Ishikawa (cell line): ENCODE data around the gene LBR.

Source experiments
- CEBPB ChIP-seq: IDR thresholded peaks from 2 replicates; pipeline ENCODE4 v1.6.1; 2012
- CREB1 ChIP-seq: IDR thresholded peaks from 2 replicates; pipeline ENCODE4 v1.6.1; 2012; ENCODE audit warnings: low read depth
- EGR1 ChIP-seq: IDR thresholded peaks from 2 replicates; pipeline ENCODE4 v1.6.1; 2012
- EP300 ChIP-seq: IDR thresholded peaks from 2 replicates; pipeline ENCODE4 v1.6.1; 2012; ENCODE audit warnings: borderline replicate concordance
- FOXM1 ChIP-seq: IDR thresholded peaks from 2 replicates; pipeline ENCODE4 v1.6.1; 2012; ENCODE audit warnings: low read depth, borderline replicate concordance
- NFIC ChIP-seq: IDR thresholded peaks from 2 replicates; pipeline ENCODE4 v1.6.1; 2012
- RAD21 ChIP-seq: IDR thresholded peaks from 2 replicates; pipeline ENCODE4 v1.6.1; 2012; ENCODE audit warnings: low read depth
- TAF1 ChIP-seq: IDR thresholded peaks from 2 replicates; pipeline ENCODE4 v1.6.1; 2012; ENCODE audit warnings: low read depth, mild to moderate bottlenecking
- TCF12 ChIP-seq: IDR thresholded peaks from 2 replicates; pipeline ENCODE4 v1.6.1; 2012; ENCODE audit warnings: low read depth
- TEAD4 ChIP-seq: IDR thresholded peaks from 2 replicates; pipeline ENCODE4 v1.6.1; 2012
- YY1 ChIP-seq: IDR thresholded peaks from 2 replicates; pipeline ENCODE4 v1.6.1; 2012; ENCODE audit warnings: low read depth
- ZBTB7A ChIP-seq: IDR thresholded peaks from 2 replicates; pipeline ENCODE4 v1.6.1; 2012; ENCODE audit warnings: low read depth
- TF ChIP-seq, protein P1 (sequence below): IDR thresholded peaks from 2 replicates; pipeline ENCODE4 v1.6.1; 2012
- TF ChIP-seq, protein P2 (sequence below): IDR thresholded peaks from 2 replicates; pipeline ENCODE4 v1.6.1; 2012
- TF ChIP-seq, protein P3 (sequence below): IDR thresholded peaks from 2 replicates; pipeline ENCODE4 v1.6.1; 2012; ENCODE audit warnings: low read depth, mild to moderate bottlenecking

The LBR gene

DNA sequence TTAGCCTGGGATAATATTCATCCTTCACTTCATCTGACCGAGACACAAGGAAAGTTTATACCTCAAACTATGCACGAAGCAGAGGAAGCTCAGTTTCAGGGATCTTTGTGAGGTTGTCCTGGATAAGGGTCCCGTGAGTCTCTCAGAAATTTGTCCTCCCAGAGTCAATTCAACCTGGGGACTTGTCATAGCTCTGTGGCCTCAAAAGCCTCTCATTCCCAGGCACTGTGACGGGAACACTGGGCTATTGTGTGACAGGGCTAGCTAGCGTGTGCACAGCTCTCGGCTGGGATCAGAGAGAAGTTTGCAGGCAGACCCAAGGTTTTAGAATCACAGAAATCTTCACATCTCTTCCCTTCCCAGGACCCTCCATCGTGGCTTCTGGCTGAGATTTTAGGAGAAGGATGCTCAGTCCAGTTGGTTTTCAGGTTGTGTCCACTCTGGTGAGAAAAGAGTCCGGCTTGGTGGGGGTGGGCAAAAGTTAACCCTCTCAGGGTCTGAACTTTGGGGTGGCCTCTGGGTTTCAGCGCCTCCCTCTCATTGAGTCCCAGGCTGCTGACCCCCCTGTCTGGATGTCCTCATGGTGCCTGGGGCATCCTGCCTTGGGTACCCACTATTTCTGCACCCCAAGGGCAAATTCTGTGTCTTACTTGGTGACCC, 20.4 kb upstream of the LBR start:
- TF ChIP-seq, protein P1, sequence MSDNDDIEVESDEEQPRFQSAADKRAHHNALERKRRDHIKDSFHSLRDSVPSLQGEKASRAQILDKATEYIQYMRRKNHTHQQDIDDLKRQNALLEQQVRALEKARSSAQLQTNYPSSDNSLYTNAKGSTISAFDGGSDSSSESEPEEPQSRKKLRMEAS = no peak
- TF ChIP-seq EP300 (no peak), TAF1 (no peak), CREB1 (no peak), NFIC (no peak), TCF12 (no peak), ZBTB7A (no peak), YY1 (no peak), FOXM1 (no peak), TEAD4 (no peak)
- TF ChIP-seq, protein P2, sequence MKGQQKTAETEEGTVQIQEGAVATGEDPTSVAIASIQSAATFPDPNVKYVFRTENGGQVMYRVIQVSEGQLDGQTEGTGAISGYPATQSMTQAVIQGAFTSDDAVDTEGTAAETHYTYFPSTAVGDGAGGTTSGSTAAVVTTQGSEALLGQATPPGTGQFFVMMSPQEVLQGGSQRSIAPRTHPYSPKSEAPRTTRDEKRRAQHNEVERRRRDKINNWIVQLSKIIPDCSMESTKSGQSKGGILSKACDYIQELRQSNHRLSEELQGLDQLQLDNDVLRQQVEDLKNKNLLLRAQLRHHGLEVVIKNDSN = no peak
- TF ChIP-seq, protein P3, sequence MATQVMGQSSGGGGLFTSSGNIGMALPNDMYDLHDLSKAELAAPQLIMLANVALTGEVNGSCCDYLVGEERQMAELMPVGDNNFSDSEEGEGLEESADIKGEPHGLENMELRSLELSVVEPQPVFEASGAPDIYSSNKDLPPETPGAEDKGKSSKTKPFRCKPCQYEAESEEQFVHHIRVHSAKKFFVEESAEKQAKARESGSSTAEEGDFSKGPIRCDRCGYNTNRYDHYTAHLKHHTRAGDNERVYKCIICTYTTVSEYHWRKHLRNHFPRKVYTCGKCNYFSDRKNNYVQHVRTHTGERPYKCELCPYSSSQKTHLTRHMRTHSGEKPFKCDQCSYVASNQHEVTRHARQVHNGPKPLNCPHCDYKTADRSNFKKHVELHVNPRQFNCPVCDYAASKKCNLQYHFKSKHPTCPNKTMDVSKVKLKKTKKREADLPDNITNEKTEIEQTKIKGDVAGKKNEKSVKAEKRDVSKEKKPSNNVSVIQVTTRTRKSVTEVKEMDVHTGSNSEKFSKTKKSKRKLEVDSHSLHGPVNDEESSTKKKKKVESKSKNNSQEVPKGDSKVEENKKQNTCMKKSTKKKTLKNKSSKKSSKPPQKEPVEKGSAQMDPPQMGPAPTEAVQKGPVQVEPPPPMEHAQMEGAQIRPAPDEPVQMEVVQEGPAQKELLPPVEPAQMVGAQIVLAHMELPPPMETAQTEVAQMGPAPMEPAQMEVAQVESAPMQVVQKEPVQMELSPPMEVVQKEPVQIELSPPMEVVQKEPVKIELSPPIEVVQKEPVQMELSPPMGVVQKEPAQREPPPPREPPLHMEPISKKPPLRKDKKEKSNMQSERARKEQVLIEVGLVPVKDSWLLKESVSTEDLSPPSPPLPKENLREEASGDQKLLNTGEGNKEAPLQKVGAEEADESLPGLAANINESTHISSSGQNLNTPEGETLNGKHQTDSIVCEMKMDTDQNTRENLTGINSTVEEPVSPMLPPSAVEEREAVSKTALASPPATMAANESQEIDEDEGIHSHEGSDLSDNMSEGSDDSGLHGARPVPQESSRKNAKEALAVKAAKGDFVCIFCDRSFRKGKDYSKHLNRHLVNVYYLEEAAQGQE = no peak

DNA sequence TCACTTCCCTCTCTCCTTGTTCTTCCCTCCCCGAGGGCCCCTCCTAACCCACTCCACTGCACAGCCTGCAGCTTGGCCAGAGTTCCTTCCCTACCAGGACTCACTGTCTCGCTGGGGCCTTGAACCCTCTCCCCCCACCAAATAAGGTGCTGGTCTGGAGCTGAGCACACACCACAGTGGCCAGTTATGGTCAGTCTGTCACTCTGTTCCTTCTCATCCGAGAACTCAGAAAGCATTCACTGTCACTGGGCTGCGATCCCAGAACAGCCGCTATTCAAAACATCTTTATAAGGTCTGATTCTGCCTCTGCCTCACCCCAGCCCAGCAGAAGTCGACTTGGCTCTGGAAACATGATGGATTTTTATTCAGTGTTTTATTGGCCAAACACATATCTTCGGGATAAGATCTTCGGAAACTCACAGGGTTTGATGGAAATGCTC, 19.8 kb upstream of the LBR start:
- no peak for TF ChIP-seq EP300
- TF ChIP-seq TCF12 = no peak
- TF ChIP-seq, protein P3 = no peak
- TF ChIP-seq FOXM1 = no peak
- TF ChIP-seq YY1 = no peak
- TF ChIP-seq, protein P2 = no peak
- TF ChIP-seq EGR1 = no peak
- TF ChIP-seq TEAD4 = no peak
- TF ChIP-seq CEBPB = no peak
- no peak for TF ChIP-seq RAD21
- TF ChIP-seq, protein P1 = no peak
- no peak for TF ChIP-seq TAF1

DNA sequence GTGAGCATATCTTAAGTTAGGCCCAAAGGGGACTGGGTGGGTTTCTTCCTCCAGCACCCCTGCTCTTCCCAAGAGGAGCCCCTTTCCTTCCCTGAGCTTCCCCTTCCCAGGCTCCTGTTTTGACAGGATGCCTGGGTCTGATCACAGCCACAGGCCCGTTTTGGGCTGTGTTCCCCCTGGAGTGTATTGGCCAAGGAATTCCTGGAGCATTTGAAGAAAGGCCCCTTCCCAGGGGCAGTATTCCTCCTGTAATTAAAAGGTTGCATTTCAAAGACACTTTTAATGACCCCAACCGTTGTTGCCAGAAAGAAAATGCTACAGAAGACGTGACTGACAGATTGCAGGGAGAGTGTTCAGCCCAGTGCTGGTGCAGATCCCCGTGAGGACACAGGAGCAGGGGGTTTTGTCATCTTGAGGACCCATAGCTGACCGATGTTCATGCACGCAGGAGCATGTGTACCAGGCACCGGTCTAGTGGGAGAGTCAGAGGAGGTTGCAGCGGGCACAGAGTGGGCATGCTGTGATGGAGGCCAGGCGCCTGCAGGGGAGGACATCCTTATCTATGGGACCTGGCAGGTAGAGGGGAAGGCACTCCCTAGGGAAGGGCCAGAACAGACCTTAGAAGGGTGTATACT, 19.3 kb upstream of the LBR start:
- TF ChIP-seq FOXM1 (no peak), YY1 (no peak), CEBPB (no peak), ZBTB7A (no peak), EP300 (no peak)
- TF ChIP-seq, protein P1 = no peak

DNA sequence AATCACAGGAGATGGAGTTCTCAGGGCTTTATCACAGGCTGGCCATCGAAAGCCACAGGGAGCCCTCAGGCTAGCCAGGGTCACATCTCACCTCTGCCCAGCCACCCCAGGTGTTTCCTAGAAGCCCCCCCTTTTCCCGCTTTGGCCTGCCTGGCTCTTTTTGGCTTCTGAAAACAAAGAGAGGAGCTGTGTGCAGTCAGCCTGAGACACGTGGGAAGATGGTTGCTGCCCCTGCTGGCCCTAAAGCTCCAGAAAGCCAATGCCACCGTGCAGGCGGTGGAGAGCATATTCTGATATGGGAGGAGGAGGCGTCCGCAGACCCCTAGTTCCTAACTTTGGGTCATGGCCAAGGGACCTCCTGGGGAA, 18.7 kb upstream of the LBR start:
- TF ChIP-seq CEBPB (no peak), EGR1 (no peak), ZBTB7A (no peak), NFIC (no peak), TCF12 (no peak), RAD21 (no peak), EP300 (no peak), YY1 (no peak), TEAD4 (no peak), TAF1 (no peak), FOXM1 (no peak)
- TF ChIP-seq, protein P3 = no peak
- TF ChIP-seq, protein P1 = no peak
- TF ChIP-seq, protein P2 = no peak
